ENCODE measurements around the gene PTOV1. TPM values are rescaled to one million over a fixed set of nuclear protein-coding genes. Genes with fewer than 3 reads are reported as not detected.
A peak's percentile ranks its signal among the peaks of the same experiment; 100 is the strongest.

PTOV1 gene
- total and polyA plus RNA-seq, 2 of the 13 experiments (the other 11 are each of a cell fraction or from before 2014, with no cell fraction given) = 63.5 to 68.5 TPM

DNA sequence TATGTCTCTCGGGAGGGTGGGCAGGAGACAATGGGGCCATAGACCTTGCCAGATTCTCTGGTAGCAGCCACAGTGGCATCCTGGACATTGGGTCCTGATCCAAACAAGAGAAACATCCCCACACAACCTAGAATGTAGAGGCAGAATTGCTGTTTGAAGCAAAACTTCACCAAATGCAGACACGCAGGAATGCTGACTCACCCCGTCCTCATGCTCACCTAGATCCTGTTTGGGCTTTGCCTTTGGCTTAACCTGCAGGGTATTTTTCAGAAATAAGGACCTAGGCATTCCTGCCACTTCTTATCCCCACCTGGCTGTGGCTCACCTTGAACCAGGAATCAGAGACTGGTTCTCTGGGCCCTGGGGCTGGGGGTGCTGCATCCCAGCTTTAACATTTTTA, 33.8 kb downstream of the PTOV1 start:
- Histone ChIP-seq H3K4me2 (ENCODE audit: low read depth, low read length) (no peak overlapping the region), H3K4me3 (replicated peaks in 1 of 3; ENCODE audit: insufficient read depth in 1 of 3, low read depth in 2 of 3, low read length in 3 of 3) (no peak overlapping the region), H3K27ac (ENCODE audit: extremely low read length, insufficient read depth, low read length) (no peak overlapping the region), H3K79me2 (ENCODE audit: insufficient read depth, low read length) (no peaks in the 10 kb centered on the region), H3K36me3 (replicated peaks in 1 of 2; ENCODE audit: control insufficient read depth in 1 of 2, insufficient read depth in 2 of 2, low read length in 2 of 2) (peaks cover 20 to 50% of the 10 kb centered on the region in 2 experiments), H4K20me1 (ENCODE audit: insufficient read depth, low read length) (no peaks in the 10 kb centered on the region; the same call in 1 of the 2 replicates), H3K4me1 (ENCODE audit: insufficient read depth, low read length) (0 out of 2 replicates have a peak, but pooled peaks cover 7% of the 10 kb centered on the region), H3K27me3 (ENCODE audit: control insufficient read depth in 1 of 2, insufficient read depth in 2 of 2, low read length in 2 of 2) (no peaks in the 10 kb centered on the region), H3K9me3 (ENCODE audit: low read length) (no peaks in the 10 kb centered on the region), H2AFZ (ENCODE audit: low read length) (no peak overlapping the region), H3K9ac (ENCODE audit: insufficient read depth, low read depth, low read length) (no peak overlapping the region)
- ATAC-seq = no peak
- intact Hi-C loops (cut with micrococcal nuclease; ENCODE audit: unreplicated experiment) = no loop called here
- FAIRE-seq = no peak
- WGBS (ENCODE audit: low lambda C conversion rate) = 100% methylated on average over 3 of the region's 3 CpGs
- ChIA-PET POLR2A (no interaction called here), CTCF (ENCODE audit: low intra/inter-chr PET ratio, low total read pairs) (no interaction called here)
- TF ChIP-seq SATB2 (CRISPR knock-in tag; IDR thresholded peaks at IDR 0.05) (no peak), ZSCAN20 (CRISPR knock-in tag; IDR thresholded peaks at IDR 0.05; ENCODE audit: borderline replicate concordance) (no peak), MAFF (IDR thresholded peaks at IDR 0.05; ENCODE audit: low read depth, low read length) (peak; percentile 31; the same call in 1 of the 2 replicates), ZMYM4 (CRISPR knock-in tag; IDR thresholded peaks at IDR 0.05) (no peak), MAFK (conservative IDR thresholded peaks at IDR 0.05 in 1 of 2, IDR thresholded peaks at IDR 0.05 in 1 of 2; ENCODE audit: low read length in 2 of 2) (peak in 1 of 2 experiments; percentile 38; a peak in 3 of 4 replicates)
- TF ChIP-seq, protein P1, sequence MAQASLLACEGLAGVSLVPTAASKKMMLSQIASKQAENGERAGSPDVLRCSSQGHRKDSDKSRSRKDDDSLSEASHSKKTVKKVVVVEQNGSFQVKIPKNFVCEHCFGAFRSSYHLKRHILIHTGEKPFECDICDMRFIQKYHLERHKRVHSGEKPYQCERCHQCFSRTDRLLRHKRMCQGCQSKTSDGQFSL (CRISPR knock-in tag; IDR thresholded peaks at IDR 0.05) = no peak
- in situ Hi-C loops (cut with HindIII; ENCODE audit: extremely low pct_ligation_motif_present, low pct_unique_long_range_greater_than_20kb) = no loop called here
- no peak for DNase-seq (ENCODE audit: low spot score)
- no TSS peak for BruUV-seq (replicated peaks)

DNA sequence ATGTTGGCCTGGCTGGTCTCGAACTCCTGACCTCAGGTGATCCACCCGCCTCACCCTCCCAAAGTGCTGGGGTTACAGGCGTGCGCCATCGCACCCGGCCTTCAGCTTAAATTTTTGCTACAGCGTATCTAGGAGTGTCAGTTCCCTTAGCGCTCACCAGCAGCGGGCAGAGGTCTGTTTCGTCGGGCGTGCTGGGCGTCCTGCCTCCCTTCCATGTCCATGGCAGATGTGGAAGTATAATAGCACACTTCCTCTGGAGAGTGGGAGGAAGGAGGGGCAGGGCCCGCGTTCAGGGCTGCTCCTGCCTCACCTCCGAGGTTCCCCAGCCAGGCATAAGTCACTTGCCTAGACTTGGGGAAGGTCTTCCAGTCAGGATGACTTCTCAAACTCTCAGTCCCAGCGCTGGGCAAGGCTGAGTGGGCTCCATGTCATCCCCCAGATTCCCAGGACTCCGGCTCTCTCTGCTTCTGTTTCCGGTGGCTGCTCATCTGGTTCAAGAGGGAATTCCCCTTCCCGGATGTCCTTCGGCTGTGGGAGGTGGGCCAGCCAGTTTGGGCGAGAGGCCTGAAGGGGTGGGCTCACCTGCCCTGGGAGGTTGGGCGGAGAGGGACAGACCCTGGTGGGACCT, 36.2 kb downstream of the PTOV1 start:
- Histone ChIP-seq H3K79me2 (ENCODE audit: insufficient read depth, low read length) (no peaks in the 10 kb centered on the region), H3K36me3 (replicated peaks in 1 of 2; ENCODE audit: control insufficient read depth in 1 of 2, insufficient read depth in 2 of 2, low read length in 2 of 2) (peaks cover 11 to 28% of the 10 kb centered on the region in 2 experiments; a peak in 4 of 5 replicates), H3K27ac (ENCODE audit: extremely low read length, insufficient read depth, low read length) (no peak overlapping the region), H3K9ac (ENCODE audit: insufficient read depth, low read depth, low read length) (no peak overlapping the region), H4K20me1 (ENCODE audit: insufficient read depth, low read length) (no peaks in the 10 kb centered on the region; the same call in 1 of the 2 replicates), H3K27me3 (ENCODE audit: control insufficient read depth in 1 of 2, insufficient read depth in 2 of 2, low read length in 2 of 2) (no peaks in the 10 kb centered on the region; a peak in 1 of 5 replicates), H2AFZ (ENCODE audit: low read length) (no peak overlapping the region), H3K4me3 (replicated peaks in 1 of 3; ENCODE audit: insufficient read depth in 1 of 3, low read depth in 2 of 3, low read length in 3 of 3) (no peak overlapping the region), H3K4me2 (ENCODE audit: low read depth, low read length) (no peak overlapping the region), H3K4me1 (ENCODE audit: insufficient read depth, low read length) (no peaks in the 10 kb centered on the region), H3K9me3 (ENCODE audit: low read length) (no peaks in the 10 kb centered on the region)
- no TSS peak for BruUV-seq (replicated peaks)
- no peak for ATAC-seq
- ChIA-PET CTCF (ENCODE audit: low intra/inter-chr PET ratio, low total read pairs) (no interaction called here), POLR2A (no interaction called here)
- WGBS (ENCODE audit: low lambda C conversion rate) = 99% methylated on average over 17 of the region's 23 CpGs
- DNase-seq (ENCODE audit: low spot score) = no peak
- intact Hi-C loops (cut with micrococcal nuclease; ENCODE audit: unreplicated experiment) (no loop called here), in situ Hi-C loops (cut with HindIII; ENCODE audit: extremely low pct_ligation_motif_present, low pct_unique_long_range_greater_than_20kb) (no loop called here)
- TF ChIP-seq ZNF143 (CRISPR knock-in tag; IDR thresholded peaks at IDR 0.05) (no peak), ZKSCAN1 (IDR thresholded peaks at IDR 0.05; ENCODE audit: low read length) (no peak), TEAD2 (CRISPR knock-in tag; IDR thresholded peaks at IDR 0.05) (no peak), ZNF879 (CRISPR knock-in tag; IDR thresholded peaks at IDR 0.05) (no peak), SKI (IDR thresholded peaks at IDR 0.05; ENCODE audit: partially characterized antibody) (no peak), HMG20B (CRISPR knock-in tag; conservative IDR thresholded peaks at IDR 0.05) (no peak)
- TF ChIP-seq, protein P2, sequence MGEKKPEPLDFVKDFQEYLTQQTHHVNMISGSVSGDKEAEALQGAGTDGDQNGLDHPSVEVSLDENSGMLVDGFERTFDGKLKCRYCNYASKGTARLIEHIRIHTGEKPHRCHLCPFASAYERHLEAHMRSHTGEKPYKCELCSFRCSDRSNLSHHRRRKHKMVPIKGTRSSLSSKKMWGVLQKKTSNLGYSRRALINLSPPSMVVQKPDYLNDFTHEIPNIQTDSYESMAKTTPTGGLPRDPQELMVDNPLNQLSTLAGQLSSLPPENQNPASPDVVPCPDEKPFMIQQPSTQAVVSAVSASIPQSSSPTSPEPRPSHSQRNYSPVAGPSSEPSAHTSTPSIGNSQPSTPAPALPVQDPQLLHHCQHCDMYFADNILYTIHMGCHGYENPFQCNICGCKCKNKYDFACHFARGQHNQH (CRISPR knock-in tag; IDR thresholded peaks at IDR 0.05) = no peak
- no peak for FAIRE-seq

Data from HepG2 (cell line).